Measurements from ENCODE around the gene CTDP1. TPM values are rescaled to one million over a fixed set of nuclear protein-coding genes. Genes with fewer than 3 reads are reported as not detected.

CTDP1 gene
- total RNA-seq, 1 experiment from 2014 or later: 33.7 TPM

DNA sequence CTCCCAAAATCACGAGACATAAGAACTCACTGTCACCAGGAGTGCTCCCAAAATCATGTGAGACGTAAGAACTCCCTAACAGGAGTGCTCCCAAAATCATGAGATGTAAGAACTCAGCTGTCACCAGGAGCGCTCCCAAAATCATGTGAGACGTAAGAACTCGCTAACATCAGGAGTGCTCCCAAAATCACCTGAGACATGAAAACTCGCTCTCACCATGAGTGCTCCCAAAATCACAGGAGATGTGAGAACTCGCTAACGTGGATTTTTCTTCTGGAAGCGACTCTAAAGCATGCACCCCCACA, 53.1 kb downstream of the CTDP1 start:
- peaks cover 49 to 80% (median 77%) of the 10 kb centered on the region in 3 experiments for H3K36me3 Mint-ChIP-seq (ENCODE audit: insufficient read depth in 1 of 3, low read depth in 3 of 3)
- WGBS (ENCODE audit: extremely low coverage, insufficient read length, low lambda C conversion rate): no CpG with 5 or more reads among the region's 9 CpGs

More for the DNA sequence above, 53.1 kb downstream of the CTDP1 start:
- Histone ChIP-seq H3K79me1 (ENCODE audit: insufficient read depth, low read depth, low read length, poor library complexity, severe bottlenecking) (no peaks in the 10 kb centered on the region), H2AFZ (ENCODE audit: low read length) (no peak overlapping the region), H3K27ac (ENCODE audit: insufficient read length, low read depth, low read length) (no peak overlapping the region), H2BK20ac (ENCODE audit: low read depth, low read length, poor library complexity, severe bottlenecking) (no peak overlapping the region), H2BK120ac (ENCODE audit: low read depth, low read length, poor library complexity, severe bottlenecking) (no peak overlapping the region), H4K20me1 (ENCODE audit: control insufficient read depth, insufficient read depth, insufficient read length) (no peaks in the 10 kb centered on the region), H4K5ac (ENCODE audit: insufficient read length, low read depth, low read length) (no peak overlapping the region), H3K14ac (ENCODE audit: insufficient read depth, low read length) (no peak overlapping the region), H2BK5ac (ENCODE audit: insufficient read length, low read length) (no peak overlapping the region), H2BK15ac (ENCODE audit: low read depth, low read length) (no peak overlapping the region), H2BK12ac (ENCODE audit: insufficient read length, low read depth, low read length) (no peak overlapping the region), H3K18ac (ENCODE audit: insufficient read length, low read depth, low read length) (no peak overlapping the region), H3K79me2 (ENCODE audit: insufficient read depth, low read length) (no peaks in the 10 kb centered on the region), H3T11ph (ENCODE audit: low read length) (no peak overlapping the region), H3K9me3 (ENCODE audit: control insufficient read depth, low read depth, low read length) (peaks cover 11% of the 10 kb centered on the region), H3K9ac (ENCODE audit: extremely low read depth, insufficient read length, low read length) (no peak overlapping the region), H4K8ac (replicated peaks; ENCODE audit: insufficient read length, low read depth, low read length) (no peak overlapping the region), H3K27me3 (ENCODE audit: insufficient read depth, low read length) (no peaks in the 10 kb centered on the region), H4K91ac (ENCODE audit: insufficient read length, low read depth, low read length) (no peak overlapping the region), H3K23me2 (ENCODE audit: insufficient read length, low read depth, low read length, poor library complexity, severe bottlenecking) (no peaks in the 10 kb centered on the region), H2AK5ac (ENCODE audit: insufficient read length, low read length) (no peak overlapping the region), H3K56ac (ENCODE audit: insufficient read length, low read depth, low read length) (no peak overlapping the region), H3K23ac (ENCODE audit: insufficient read length, low read depth, low read length) (no peak overlapping the region), H3K4me1 (ENCODE audit: insufficient read depth, low read length) (no peaks in the 10 kb centered on the region), H3K4ac (ENCODE audit: low read depth, low read length) (no peak overlapping the region), H3K4me2 (ENCODE audit: insufficient read depth, insufficient read length, low read length) (no peak overlapping the region)
- no peaks in the 10 kb centered on the region for H3K4me1 Mint-ChIP-seq
- no peak overlapping the region for H3K27ac Mint-ChIP-seq
- no peak overlapping the region for H3K4me3 Mint-ChIP-seq
- no peak for DNase-seq
- H3K27me3 Mint-ChIP-seq (ENCODE audit: low read depth): no peaks in the 10 kb centered on the region
- TF ChIP-seq, protein P1, sequence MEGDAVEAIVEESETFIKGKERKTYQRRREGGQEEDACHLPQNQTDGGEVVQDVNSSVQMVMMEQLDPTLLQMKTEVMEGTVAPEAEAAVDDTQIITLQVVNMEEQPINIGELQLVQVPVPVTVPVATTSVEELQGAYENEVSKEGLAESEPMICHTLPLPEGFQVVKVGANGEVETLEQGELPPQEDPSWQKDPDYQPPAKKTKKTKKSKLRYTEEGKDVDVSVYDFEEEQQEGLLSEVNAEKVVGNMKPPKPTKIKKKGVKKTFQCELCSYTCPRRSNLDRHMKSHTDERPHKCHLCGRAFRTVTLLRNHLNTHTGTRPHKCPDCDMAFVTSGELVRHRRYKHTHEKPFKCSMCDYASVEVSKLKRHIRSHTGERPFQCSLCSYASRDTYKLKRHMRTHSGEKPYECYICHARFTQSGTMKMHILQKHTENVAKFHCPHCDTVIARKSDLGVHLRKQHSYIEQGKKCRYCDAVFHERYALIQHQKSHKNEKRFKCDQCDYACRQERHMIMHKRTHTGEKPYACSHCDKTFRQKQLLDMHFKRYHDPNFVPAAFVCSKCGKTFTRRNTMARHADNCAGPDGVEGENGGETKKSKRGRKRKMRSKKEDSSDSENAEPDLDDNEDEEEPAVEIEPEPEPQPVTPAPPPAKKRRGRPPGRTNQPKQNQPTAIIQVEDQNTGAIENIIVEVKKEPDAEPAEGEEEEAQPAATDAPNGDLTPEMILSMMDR (conservative IDR thresholded peaks at IDR 0.05): no peak
- H3K9me3 Mint-ChIP-seq: peaks cover 5 to 12% of the 10 kb centered on the region in 2 experiments; a peak in 3 of 5 replicates

All from H9 (cell line).